ENCODE results near the gene TRMT61B. TPM values are rescaled to one million over a fixed set of nuclear protein-coding genes. Genes with fewer than 3 reads are reported as not detected.

TRMT61B gene
- 15.1 and 17.3 TPM in 2 replicates for total RNA-seq

DNA sequence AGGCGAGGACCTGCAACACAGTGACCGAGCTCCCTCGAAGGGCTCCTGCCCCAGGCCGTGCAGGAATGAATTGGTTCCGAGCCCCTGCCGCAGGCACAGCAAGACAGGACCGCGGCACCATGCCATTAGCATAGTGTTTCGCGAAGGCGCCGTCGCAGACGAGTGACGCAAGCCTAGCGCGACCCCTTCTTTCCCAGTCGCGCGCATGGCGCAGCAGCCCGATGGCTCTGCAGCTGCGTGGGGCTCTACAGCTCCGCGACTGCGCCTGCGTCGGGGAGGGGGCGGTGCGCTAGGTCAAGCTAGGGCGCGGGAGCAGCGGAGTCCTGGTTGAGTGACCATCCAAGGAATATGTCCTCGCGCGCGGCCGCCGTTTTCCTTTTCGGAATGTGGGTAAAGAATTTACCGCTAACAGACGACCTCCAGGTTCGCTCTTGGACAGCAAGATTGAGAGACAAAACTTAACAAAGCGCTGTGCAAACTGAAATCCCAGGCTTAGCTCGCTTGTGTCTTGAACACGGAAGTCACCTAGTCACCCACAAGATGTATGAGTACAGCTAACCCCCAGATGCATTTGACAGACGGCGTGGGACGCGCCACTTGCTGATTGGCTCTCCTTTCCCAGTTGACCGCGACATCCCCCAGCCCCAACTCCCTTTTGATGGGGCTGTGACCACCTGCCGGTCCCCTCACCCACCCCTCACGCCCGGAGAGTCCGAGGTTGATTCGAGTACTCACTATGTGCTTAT lies at the start of gene TRMT61B:
TRMT61B (minus strand) TSS at position 164 of the 746 bp plus-strand sequence; CDS start at position 132, 32 bp downstream.
- peak within 1 kb of the TSS; percentile 91 for H3K27ac Mint-ChIP-seq
- intact Hi-C loops (cut with micrococcal nuclease): loop anchor here (1.0 to 2.0 kb wide), 3 partner anchors 24 to 118 kb away; partner anchors contain the start of genes SPDYA and WDR43
- peaks cover 19% of the 10 kb centered on the region for H3K4me1 Mint-ChIP-seq (ENCODE audit: low read depth)
- peak within 1 kb of the TSS; percentile 96 for H3K4me3 Mint-ChIP-seq (ENCODE audit: low read depth)
- H3K36me3 Mint-ChIP-seq (ENCODE audit: low read depth): peaks cover 12% of the 10 kb centered on the region
- no peaks in the 10 kb centered on the region for H3K9me3 Mint-ChIP-seq
- H3K27me3 Mint-ChIP-seq (ENCODE audit: low read depth): peaks cover 5% of the 10 kb centered on the region
- peak; percentile 96 for DNase-seq (ENCODE audit: low spot score)

DNA sequence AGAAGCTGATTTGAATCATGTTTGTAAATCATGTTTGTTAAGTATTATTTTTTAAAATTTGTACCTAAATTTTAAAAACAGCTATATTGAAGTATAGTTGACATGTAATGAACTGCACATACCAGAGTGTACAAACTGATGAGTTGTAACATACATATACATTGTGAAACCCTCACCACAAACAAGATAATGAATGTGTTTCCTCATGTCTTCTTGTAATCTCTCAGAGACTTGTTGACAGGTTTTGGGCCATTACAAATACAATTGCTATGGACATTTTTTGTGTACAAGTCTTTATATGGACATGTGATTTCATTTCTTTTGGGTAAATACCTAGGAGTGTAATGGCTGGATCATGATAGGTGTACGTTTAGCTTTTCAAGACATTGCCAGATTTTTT lies 45.8 kb upstream of the TRMT61B start:
- no peak for DNase-seq (ENCODE audit: low spot score)
- Mint-ChIP-seq H3K36me3 (ENCODE audit: low read depth) (peaks cover 65% of the 10 kb centered on the region), H3K4me1 (ENCODE audit: low read depth) (peaks cover 12% of the 10 kb centered on the region), H3K27ac (no peak overlapping the region), H3K4me3 (ENCODE audit: low read depth) (no peak overlapping the region), H3K9me3 (no peaks in the 10 kb centered on the region), H3K27me3 (ENCODE audit: low read depth) (no peaks in the 10 kb centered on the region)
- intact Hi-C loops (cut with micrococcal nuclease): no loop called here

DNA sequence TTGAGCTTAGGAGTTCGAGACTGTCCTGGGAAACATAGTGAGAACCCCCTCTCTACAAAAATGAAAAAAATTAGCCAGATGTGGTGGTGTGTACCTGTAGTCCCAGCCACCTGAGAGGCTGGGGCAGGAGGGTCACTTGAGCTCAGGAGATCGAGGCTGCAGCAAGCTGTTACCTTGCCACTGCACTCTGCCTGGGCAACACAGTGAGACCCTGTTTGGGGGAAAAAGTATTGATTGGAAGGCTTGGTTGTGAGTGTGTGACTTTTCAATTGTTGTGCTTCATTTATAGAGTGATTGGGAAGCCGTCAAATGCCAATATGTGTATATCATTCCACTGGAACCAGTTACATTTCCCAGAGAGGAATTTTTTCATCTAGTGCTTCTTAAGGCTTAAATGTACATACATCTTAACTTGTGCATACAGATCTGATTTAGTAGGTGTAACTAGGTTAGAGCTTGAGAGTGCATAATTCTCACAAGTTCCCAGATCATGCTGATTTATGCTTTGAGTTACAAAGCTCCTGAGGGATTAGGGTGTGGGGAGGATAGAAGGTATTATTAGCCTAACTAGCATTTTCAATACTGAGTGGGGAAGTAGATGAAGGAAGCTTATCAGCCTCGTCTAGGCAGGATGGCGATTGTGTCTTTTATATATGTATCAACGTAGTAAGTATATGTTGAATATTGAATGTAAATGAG lies 39.7 kb upstream of the TRMT61B start:
- Mint-ChIP-seq H3K4me3 (ENCODE audit: low read depth) (no peak overlapping the region), H3K36me3 (ENCODE audit: low read depth) (peaks cover 78% of the 10 kb centered on the region), H3K4me1 (ENCODE audit: low read depth) (peaks cover 8% of the 10 kb centered on the region), H3K9me3 (no peaks in the 10 kb centered on the region), H3K27ac (no peak overlapping the region), H3K27me3 (ENCODE audit: low read depth) (no peaks in the 10 kb centered on the region)
- DNase-seq (ENCODE audit: low spot score): no peak
- intact Hi-C loops (cut with micrococcal nuclease): loop anchor here (5.0 kb wide), 1 partner anchor 32 kb away; no protein-coding TSS in a partner anchor

DNA sequence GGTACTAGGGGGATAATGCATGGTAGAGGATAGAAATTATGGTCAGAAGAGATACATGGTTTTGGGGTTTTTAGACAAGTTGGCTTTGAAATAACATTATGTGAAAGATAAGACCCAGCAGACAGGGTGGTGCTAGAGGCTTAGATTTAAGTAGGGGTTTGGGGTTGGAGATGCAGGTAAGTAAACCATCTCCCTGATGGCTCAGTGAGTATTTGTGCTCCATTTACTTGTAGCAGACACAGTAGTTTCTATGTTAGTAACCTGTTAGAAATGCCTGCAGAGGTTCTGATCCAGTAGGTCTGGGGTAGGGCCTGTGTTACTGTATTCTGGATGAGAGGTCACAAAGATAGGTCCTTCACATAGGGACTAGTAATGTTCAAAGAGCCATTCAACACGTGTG lies 38.1 kb upstream of the TRMT61B start:
- H3K4me1 Mint-ChIP-seq (ENCODE audit: low read depth): peaks cover 10% of the 10 kb centered on the region
- H3K9me3 Mint-ChIP-seq: no peaks in the 10 kb centered on the region
- peaks cover 78% of the 10 kb centered on the region for H3K36me3 Mint-ChIP-seq (ENCODE audit: low read depth)
- no peak overlapping the region for H3K4me3 Mint-ChIP-seq (ENCODE audit: low read depth)
- H3K27ac Mint-ChIP-seq: no peak overlapping the region
- no peaks in the 10 kb centered on the region for H3K27me3 Mint-ChIP-seq (ENCODE audit: low read depth)
- intact Hi-C loops (cut with micrococcal nuclease): loop anchor here (5.0 kb wide), 1 partner anchor 34 kb away; no protein-coding TSS in a partner anchor
- no peak for DNase-seq (ENCODE audit: low spot score)

DNA sequence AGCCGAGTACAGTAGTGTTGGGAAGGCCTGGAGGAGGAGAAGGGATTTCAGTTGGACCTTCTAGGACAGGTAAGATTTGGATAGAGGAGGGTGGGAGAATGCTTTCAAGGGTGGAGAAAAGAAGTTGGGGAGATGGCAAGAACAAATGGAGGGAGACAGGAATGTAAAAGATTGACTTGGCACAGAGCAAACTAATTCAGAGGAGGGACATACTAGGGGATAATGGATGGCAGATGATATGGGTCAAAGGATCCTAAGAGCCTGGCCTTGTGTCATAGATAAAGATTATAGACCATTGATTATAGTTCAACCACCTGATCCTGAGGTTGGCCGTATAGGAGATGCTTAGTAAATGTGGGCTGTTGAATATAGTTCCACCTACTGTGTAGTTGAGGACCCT lies 36.7 kb upstream of the TRMT61B start:
- intact Hi-C loops (cut with micrococcal nuclease): loop anchor here (5.0 kb wide), 1 partner anchor 35 kb away; no protein-coding TSS in a partner anchor
- Mint-ChIP-seq H3K4me1 (ENCODE audit: low read depth) (peaks cover 8% of the 10 kb centered on the region), H3K36me3 (ENCODE audit: low read depth) (peaks cover 82% of the 10 kb centered on the region), H3K27me3 (ENCODE audit: low read depth) (no peaks in the 10 kb centered on the region), H3K9me3 (no peaks in the 10 kb centered on the region), H3K4me3 (ENCODE audit: low read depth) (no peak overlapping the region), H3K27ac (no peak overlapping the region)
- no peak for DNase-seq (ENCODE audit: low spot score)

DNA sequence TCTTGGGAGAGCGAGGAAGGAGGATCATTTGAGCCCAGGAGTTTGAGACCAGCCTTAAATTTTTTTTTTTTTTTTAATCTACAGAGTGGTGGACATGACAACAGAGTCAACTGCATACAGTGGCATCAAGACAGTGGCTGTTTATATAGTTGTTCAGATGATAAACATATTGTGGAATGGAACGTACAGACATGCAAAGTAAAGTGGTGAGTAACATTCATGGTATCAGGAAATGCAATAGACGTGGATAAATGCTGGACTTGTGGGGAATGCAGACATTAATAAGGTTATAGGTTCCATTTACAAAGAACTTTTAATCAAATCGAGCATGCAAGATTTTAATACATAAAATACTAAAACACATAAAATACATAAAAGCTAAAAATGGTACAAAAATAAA lies 36.3 kb upstream of the TRMT61B start:
- Mint-ChIP-seq H3K36me3 (ENCODE audit: low read depth) (peaks cover 85% of the 10 kb centered on the region), H3K27ac (no peak overlapping the region), H3K27me3 (ENCODE audit: low read depth) (no peaks in the 10 kb centered on the region)

DNA sequence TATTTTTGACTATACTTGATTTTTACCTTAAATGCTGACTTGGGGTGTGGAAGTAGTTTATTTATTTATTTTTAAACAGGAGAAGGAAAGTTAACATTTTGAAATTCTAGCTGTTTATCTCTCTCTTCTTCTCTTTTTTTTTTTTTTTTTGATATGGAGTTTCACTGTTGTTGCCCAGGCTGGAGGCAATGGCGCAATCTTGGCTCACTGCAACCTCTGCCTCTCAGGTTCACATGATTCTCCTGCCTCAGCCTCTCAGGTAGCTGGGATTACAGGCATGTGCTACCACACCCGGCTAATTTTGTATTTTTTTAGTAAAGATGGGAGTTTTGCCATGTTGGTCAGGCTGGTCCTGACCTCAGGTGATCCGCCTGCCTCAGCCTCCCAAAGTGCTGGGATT lies 35.4 kb upstream of the TRMT61B start:
- DNase-seq (ENCODE audit: low spot score): no peak
- no peaks in the 10 kb centered on the region for H3K27me3 Mint-ChIP-seq (ENCODE audit: low read depth)
- H3K36me3 Mint-ChIP-seq (ENCODE audit: low read depth): peaks cover 93% of the 10 kb centered on the region
- no peak overlapping the region for H3K4me3 Mint-ChIP-seq (ENCODE audit: low read depth)
- peaks cover 18% of the 10 kb centered on the region for H3K4me1 Mint-ChIP-seq (ENCODE audit: low read depth)
- intact Hi-C loops (cut with micrococcal nuclease): loop anchor here (5.0 kb wide), 1 partner anchor 37 kb away; no protein-coding TSS in a partner anchor
- no peaks in the 10 kb centered on the region for H3K9me3 Mint-ChIP-seq
- H3K27ac Mint-ChIP-seq: peak overlapping the region; percentile 1

More for the DNA sequence above, 36.3 kb upstream of the TRMT61B start:
- no peak overlapping the region for H3K4me3 Mint-ChIP-seq (ENCODE audit: low read depth)
- peaks cover 10% of the 10 kb centered on the region for H3K4me1 Mint-ChIP-seq (ENCODE audit: low read depth)
- H3K9me3 Mint-ChIP-seq: no peaks in the 10 kb centered on the region
- DNase-seq (ENCODE audit: low spot score): no peak
- intact Hi-C loops (cut with micrococcal nuclease): loop anchor here (5.0 kb wide), 1 partner anchor 36 kb away; no protein-coding TSS in a partner anchor

DNA sequence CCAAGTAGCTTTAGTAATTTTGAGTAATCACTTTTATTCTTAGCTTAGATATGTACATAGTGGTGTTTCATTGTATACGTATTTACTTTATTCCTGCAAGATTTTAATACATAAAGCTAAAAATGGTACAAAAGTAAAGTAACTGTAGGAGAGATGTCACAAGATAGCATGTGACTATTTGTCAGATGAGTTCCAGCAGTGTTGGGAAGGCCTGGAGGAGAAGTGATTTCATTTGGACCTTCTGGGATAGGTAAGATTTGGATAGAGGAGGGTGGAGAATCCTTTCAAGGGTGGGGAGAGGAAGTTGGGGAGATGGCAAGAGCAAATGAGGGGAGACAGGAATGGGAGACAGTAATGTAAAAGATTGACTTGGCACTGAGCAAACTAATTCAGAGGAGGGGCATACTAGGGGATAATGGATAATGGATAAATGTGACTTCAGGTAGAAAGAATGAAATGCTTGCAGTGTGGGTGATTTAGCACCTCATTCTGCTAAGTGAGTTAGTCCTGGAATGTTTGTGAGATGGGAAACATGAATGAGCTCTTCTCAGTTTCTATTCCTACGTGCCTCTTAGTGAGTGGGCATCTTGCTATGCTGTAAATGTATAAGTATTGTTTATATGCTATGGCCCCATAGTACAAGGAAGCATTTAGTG lies 34.8 kb upstream of the TRMT61B start:
- Mint-ChIP-seq H3K27ac (peak overlapping the region; percentile 23), H3K27me3 (ENCODE audit: low read depth) (no peaks in the 10 kb centered on the region), H3K4me3 (ENCODE audit: low read depth) (no peak overlapping the region), H3K36me3 (ENCODE audit: low read depth) (peaks cover 90% of the 10 kb centered on the region), H3K4me1 (ENCODE audit: low read depth) (peaks cover 16% of the 10 kb centered on the region), H3K9me3 (no peaks in the 10 kb centered on the region)
- intact Hi-C loops (cut with micrococcal nuclease): loop anchor here (5.0 kb wide), 1 partner anchor 37 kb away; no protein-coding TSS in a partner anchor
- DNase-seq (ENCODE audit: low spot score): no peak

DNA sequence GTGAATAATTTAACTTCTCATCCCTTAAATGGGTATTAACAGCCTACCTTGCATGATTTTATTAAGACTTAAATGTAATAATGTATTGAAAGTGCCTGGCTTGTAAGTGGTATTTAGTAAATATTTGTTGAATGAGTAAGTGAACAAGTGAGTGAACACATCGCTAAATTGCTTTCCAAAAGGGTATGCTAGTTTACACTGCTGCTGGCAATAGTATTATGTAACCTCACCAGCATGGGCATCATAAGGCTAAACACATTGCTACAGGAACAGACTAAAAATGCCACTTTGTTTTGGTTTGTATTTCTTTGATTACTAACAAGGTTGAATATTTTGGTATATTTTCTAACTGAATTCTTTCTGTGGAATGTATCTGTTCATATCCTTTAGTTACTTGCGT lies 34.2 kb upstream of the TRMT61B start:
- Mint-ChIP-seq H3K27me3 (ENCODE audit: low read depth) (no peaks in the 10 kb centered on the region), H3K9me3 (no peaks in the 10 kb centered on the region), H3K4me3 (ENCODE audit: low read depth) (no peak overlapping the region), H3K4me1 (ENCODE audit: low read depth) (peaks cover 22% of the 10 kb centered on the region), H3K27ac (no peak overlapping the region), H3K36me3 (ENCODE audit: low read depth) (peaks cover 85% of the 10 kb centered on the region)
- no peak for DNase-seq (ENCODE audit: low spot score)
- intact Hi-C loops (cut with micrococcal nuclease): no loop called here

DNA sequence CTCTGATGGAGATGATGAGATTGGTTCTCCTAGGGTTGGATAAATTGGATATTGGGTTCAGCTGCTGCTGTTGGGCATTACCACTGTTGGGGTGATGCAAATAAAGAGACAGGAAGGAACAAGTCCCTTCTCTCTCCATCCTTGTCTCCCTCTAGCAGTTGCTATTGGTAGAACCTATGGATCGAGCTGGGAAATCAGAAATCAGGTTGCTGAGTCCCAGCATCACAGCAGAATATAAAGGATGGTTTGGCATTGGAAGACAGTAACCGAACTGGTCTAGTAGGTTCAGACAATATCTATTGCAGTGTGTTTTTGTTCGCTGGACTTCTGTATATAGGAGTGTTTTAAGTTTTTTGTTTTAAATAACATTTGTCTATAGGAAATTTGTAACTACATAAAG lies 32.5 kb upstream of the TRMT61B start:
- Mint-ChIP-seq H3K9me3 (no peaks in the 10 kb centered on the region), H3K36me3 (ENCODE audit: low read depth) (peaks cover 81% of the 10 kb centered on the region), H3K4me1 (ENCODE audit: low read depth) (peaks cover 38% of the 10 kb centered on the region), H3K27me3 (ENCODE audit: low read depth) (no peaks in the 10 kb centered on the region), H3K27ac (no peak overlapping the region), H3K4me3 (ENCODE audit: low read depth) (no peak overlapping the region)
- no peak for DNase-seq (ENCODE audit: low spot score)
- intact Hi-C loops (cut with micrococcal nuclease): no loop called here

DNA sequence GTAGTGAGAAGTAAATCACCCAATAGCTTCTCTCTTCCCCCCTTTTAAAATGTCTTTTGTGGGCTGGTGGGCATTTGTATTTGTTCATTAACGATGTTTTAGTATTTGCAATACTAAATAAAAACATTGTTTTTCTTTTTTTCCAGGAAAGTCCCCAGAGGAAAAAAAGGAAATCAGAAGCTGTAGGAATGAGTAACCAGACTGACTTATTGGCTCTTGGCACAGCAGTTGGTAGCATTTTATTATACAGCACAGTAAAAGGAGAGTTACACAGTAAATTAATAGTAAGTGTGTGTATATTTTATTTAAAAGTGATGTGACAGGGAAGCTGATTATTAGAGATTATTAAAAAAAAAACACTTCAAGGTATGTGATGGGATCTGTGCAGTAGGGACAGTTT lies 31.7 kb upstream of the TRMT61B start:
- Mint-ChIP-seq H3K9me3 (no peaks in the 10 kb centered on the region), H3K36me3 (ENCODE audit: low read depth) (peaks cover 80% of the 10 kb centered on the region), H3K27me3 (ENCODE audit: low read depth) (no peaks in the 10 kb centered on the region), H3K27ac (no peak overlapping the region), H3K4me3 (ENCODE audit: low read depth) (no peak overlapping the region), H3K4me1 (ENCODE audit: low read depth) (peaks cover 44% of the 10 kb centered on the region)
- intact Hi-C loops (cut with micrococcal nuclease): no loop called here
- DNase-seq (ENCODE audit: low spot score): no peak

DNA sequence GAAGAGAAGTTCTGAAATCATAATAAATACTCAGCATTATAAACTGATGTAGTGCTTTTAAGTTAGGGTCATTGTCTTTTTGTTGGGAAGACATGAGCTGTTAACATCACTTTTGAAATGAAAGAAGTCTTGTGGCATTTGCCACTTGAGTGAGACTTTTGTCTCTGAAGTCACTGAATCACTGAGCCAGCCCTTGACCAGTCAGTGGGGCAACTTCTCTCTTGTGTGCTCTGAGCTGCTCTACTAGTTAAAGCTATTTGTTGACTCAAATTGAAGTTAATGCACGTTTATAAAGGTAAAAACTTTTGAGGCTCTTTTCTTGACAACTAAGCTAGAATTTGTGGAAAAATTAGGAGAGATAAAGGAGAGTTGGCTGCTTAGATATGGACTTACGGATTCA lies 31.1 kb upstream of the TRMT61B start:
- Mint-ChIP-seq H3K4me1 (ENCODE audit: low read depth) (peaks cover 49% of the 10 kb centered on the region), H3K27me3 (ENCODE audit: low read depth) (no peaks in the 10 kb centered on the region), H3K4me3 (ENCODE audit: low read depth) (no peak overlapping the region), H3K9me3 (no peaks in the 10 kb centered on the region), H3K36me3 (ENCODE audit: low read depth) (peaks cover 79% of the 10 kb centered on the region), H3K27ac (no peak overlapping the region)
- intact Hi-C loops (cut with micrococcal nuclease): no loop called here
- no peak for DNase-seq (ENCODE audit: low spot score)

Measured in activated T-helper 2 cell treated with anti-CD3 and anti-CD28 coated beads, Interferon-gamma antibody, Interleukin-2, Interleukin-4, amounts not matched to agents 10 μg/mL and 5 μg/mL and 100 μg/mL, durations not matched to agents 14 hours and 24 hours and 36 hours (primary cell).